Breast epithelium (tissue), 4 donors: ENCODE results near the gene CELSR3. TPM values are rescaled to one million over a fixed set of nuclear protein-coding genes. Genes with fewer than 3 reads are reported as not detected.
A peak's percentile ranks its signal among the peaks of the same experiment; 100 is the strongest.

Source experiments
- DNase-seq, 2 donors: peaks; one replicate each; pipeline ENCODE4 v3.0.0-alpha.2; 2019; ENCODE audit warnings: low spot score in 2 of 2
- H3K27ac ChIP-seq, 2 donors: fragments of 200-600 bp; sonication (generic) in 1 of 2; one replicate each; pipeline ENCODE4 v1.5.1; 2016 to 2019; ENCODE audit warnings: mild to moderate bottlenecking in 1 of 2
- H3K27me3 ChIP-seq, 2 donors: fragments of 200-600 bp; sonication (generic) in 1 of 2; one replicate each; pipeline versions ENCODE4 v1.5.1 to v1.6.0; 2017 to 2019; ENCODE audit warnings: control low read depth in 1 of 2, mild to moderate bottlenecking in 1 of 2
- H3K36me3 ChIP-seq: fragments of 200-600 bp; one replicate; pipeline ENCODE4 v1.5.1; 2019
- H3K4me1 ChIP-seq, 2 donors: fragments of 200-600 bp; sonication (generic); one replicate each; pipeline ENCODE4 v1.5.1; 2016 to 2019; ENCODE audit warnings: control low read depth in 1 of 2
- H3K4me3 ChIP-seq, 3 donors: fragments of 200-600 bp; sonication (generic); 1 replicate in 2 of 3; 2 replicates in 1 of 3; pipeline ENCODE4 v1.5.1; 2016 to 2019; ENCODE audit warnings: mild to moderate bottlenecking in 3 of 3, moderate library complexity in 2 of 3
- H3K9me3 ChIP-seq, 2 donors: fragments of 200-600 bp; sonication (generic) in 1 of 2; one replicate each; pipeline ENCODE4 v1.5.1; 2016 to 2019; ENCODE audit warnings: control low read depth in 1 of 2
- CTCF ChIP-seq, 3 donors: fragments of 450-650 bp; IDR thresholded peaks; one replicate each; pipeline ENCODE4 v1.5.1; 2016 to 2017; ENCODE audit warnings: antibody characterized with exemption in 3 of 3, mild to moderate bottlenecking in 3 of 3, moderate library complexity in 3 of 3
- POLR2A ChIP-seq: fragments of 450-650 bp; IDR thresholded peaks from one replicate; pipeline ENCODE4 v1.6.1; 2016; ENCODE audit warnings: antibody characterized with exemption, mild to moderate bottlenecking, moderate library complexity
- POLR2AphosphoS5 ChIP-seq, 3 donors: sonication (generic); formaldehyde crosslinking; IDR thresholded peaks; one replicate each; pipeline ENCODE4 v1.6.1; 2017; ENCODE audit warnings: antibody characterized with exemption in 3 of 3
- intact Hi-C: fragments of 100-400 bp; cut with DNase I; formaldehyde crosslinking; loops from one replicate; pipeline ENCODE4 v1.15.1; 2023; ENCODE audit warnings: low total_unique reads
- total RNA-seq, 3 donors: library from RNA; depleted of rRNA; stranded (reverse); fragments of >200 nt; gene quantifications; one replicate each; pipeline ENCODE4 v1.1.0, GENCODE V29; 2016

The CELSR3 gene
- total RNA-seq, 3 donors from 2014 or later = 0.88 to 1.3 (median 1.1) TPM

GRCh38 chr3:48687220-48687678 lies 24.6 kb upstream of the CELSR3 start:
- Histone ChIP-seq H3K4me1 (peaks cover 5 to 19% of the 10 kb centered on the region in 2 donors), H3K9me3 (no peaks in the 10 kb centered on the region), H3K27ac (peak overlapping the region; percentile 20 to 29), H3K27me3 (no peaks in the 10 kb centered on the region), H3K36me3 (peaks cover 4% of the 10 kb centered on the region), H3K4me3 (no peak overlapping the region)
- TF ChIP-seq CTCF (IDR thresholded peaks at IDR 0.05) (no peak), POLR2AphosphoS5 (IDR thresholded peaks at IDR 0.05) (no peak), POLR2A (no peak)
- no peak for DNase-seq
- intact Hi-C loops = no loop called here

GRCh38 chr3:48686538-48687219 lies 24.0 kb upstream of the CELSR3 start:
- Histone ChIP-seq H3K4me1 (peaks cover 5 to 18% of the 10 kb centered on the region in 2 donors), H3K36me3 (peaks cover 4% of the 10 kb centered on the region), H3K27ac (peak overlapping the region; percentile 88 to 92), H3K9me3 (no peaks in the 10 kb centered on the region), H3K4me3 (peak overlapping the region in 1 of 3 donors; percentile 84), H3K27me3 (no peaks in the 10 kb centered on the region)
- DNase-seq = no peak
- intact Hi-C loops = no loop called here
- TF ChIP-seq POLR2AphosphoS5 (IDR thresholded peaks at IDR 0.05) = no peak
- no peak for TF ChIP-seq CTCF (IDR thresholded peaks at IDR 0.05)
- TF ChIP-seq POLR2A = no peak

DNA sequence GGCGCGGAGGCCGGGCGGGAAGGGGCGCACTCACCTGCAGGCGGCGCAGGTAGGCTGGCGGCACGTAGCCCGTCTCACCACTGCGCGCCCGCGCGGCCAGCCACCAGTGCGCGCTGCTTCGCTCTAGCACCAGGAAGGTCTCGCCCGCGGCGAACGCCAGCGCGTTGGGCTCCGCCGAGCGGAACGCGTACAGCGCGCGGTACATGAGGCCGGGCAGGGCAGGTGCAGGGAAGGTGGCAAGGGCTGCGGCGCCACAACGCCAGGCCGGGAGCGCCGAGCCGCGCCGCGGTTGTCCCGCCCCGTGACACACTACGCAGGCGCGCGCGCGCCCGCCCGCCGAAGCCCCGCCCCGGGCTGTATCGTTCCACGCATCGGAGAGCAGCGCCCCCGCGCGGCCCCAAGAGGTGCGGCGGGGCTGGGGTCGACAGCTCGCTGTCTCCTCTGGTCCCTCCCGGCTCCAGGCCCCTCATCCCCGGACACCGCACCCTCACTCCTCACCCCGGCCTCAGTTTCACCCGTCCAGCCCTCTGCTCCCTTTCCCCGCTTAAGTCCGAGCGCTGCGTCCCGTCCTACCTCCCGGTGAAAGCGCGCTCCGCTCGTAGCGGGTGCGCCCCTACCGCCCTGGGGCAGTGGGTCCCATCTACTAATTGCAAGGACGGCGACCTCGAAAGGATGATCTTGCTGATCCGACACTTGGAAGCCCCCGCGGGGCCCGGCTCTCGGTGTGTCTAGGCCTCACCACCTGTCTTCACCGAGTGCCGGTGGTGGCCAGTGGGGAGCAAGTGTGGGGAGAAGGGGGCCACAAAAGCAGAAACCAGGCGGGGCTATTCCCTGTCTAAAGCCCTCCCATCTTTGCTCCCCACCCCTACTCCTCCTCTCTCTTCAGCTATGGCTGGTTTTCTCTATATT lies 23.2 kb upstream of the CELSR3 start, which contains the start of gene NCKIPSD:
Gene NCKIPSD, minus strand, starts transcription at position 313 of the 909 bp plus-strand sequence. Its CDS starts 108 bp downstream, at position 205.
- DNase-seq = peak; percentile 81 to 90
- Histone ChIP-seq H3K36me3 (peaks cover 4% of the 10 kb centered on the region), H3K4me3 (peak within 1 kb of the TSS; percentile 80 to 93 (median 84)), H3K27me3 (no peaks in the 10 kb centered on the region), H3K9me3 (no peaks in the 10 kb centered on the region), H3K27ac (peak within 1 kb of the TSS; percentile 88 to 92), H3K4me1 (peaks cover 5 to 18% of the 10 kb centered on the region in 2 donors)
- TF ChIP-seq CTCF (IDR thresholded peaks at IDR 0.05) (peak; percentile 61 to 83 (median 64)), POLR2AphosphoS5 (IDR thresholded peaks at IDR 0.05) (peak; percentile 76 to 92 (median 90)), POLR2A (peak; percentile 48)
- intact Hi-C loops = no loop called here

- Histone ChIP-seq H3K36me3 (peaks cover 4% of the 10 kb centered on the region), H3K4me1 (peaks cover 5 to 18% of the 10 kb centered on the region in 2 donors), H3K27me3 (no peaks in the 10 kb centered on the region), H3K27ac (peak overlapping the region; percentile 88 to 92), H3K9me3 (no peaks in the 10 kb centered on the region), H3K4me3 (peak overlapping the region; percentile 80 to 93 (median 84))
- no peak for DNase-seq
- intact Hi-C loops = no loop called here
- no peak for TF ChIP-seq POLR2AphosphoS5 (IDR thresholded peaks at IDR 0.05)
- peak in 1 of 3 donors; percentile 33 for TF ChIP-seq CTCF (IDR thresholded peaks at IDR 0.05)
- TF ChIP-seq POLR2A = no peak
Measured at GRCh38 chr3:48685293-48685602, 22.6 kb upstream of the CELSR3 start.
